ENCODE results near the gene SPCS1. TPM values are rescaled to one million over a fixed set of nuclear protein-coding genes. Genes with fewer than 3 reads are reported as not detected.
A peak's percentile ranks its signal among the peaks of the same experiment; 100 is the strongest.

The SPCS1 gene
- total and polyA plus RNA-seq, 9 of the 15 experiments (the other 6 are each of a cell fraction or from before 2014, with no cell fraction given): 73.9 to 567 (median 127) TPM

DNA sequence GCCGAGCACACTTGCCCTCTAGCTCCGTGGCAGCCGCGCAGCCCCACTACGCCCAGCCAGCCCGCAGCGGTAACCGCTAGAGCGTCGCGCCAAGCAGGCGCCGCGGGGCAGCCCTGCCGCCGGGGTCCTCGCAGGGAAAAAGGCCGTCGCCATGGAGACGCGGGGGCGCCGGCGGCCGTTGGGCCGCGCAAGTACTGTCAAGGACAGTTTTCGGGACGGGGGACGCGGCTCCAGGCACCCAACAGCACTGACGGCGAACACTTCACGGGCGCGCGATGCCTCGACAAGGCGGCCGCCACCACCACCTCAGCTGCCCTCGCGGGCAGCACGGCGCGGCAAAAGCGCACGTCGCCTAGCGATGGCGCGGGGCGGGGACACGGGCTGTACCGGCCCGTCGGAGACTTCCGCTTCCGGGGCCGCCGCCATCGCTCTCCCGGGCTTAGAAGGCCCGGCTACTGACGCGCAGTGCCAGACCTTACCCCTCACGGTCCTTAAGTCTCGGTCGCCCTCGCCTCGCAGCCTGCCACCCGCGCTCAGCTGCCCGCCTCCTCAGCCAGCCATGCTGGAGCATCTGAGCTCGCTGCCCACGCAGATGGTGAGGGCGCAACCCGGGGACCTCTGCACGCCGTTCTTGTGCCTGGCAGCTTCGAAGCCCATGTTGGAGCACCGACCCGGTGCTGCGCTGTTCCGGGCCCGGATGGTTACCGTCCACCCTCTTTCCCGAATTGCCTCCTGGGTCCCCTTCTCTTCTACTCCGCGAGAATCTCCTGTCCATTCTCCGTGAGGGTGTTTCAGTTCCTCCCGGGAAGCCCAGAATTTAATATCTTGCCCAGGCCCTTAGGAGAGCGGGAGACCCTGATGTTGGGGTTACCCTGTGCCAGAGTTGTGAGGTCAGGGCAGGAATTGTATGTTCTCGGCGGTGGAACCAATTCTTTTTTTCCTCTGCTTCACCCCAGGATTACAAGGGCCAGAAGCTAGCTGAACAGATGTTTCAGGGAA lies at the start of gene SPCS1, which contains the start of gene GLT8D1 (continued):
- no peak for TF ChIP-seq ZNF253 (CRISPR knock-in tag; conservative IDR thresholded peaks at IDR 0.05)
- no peak for TF ChIP-seq CBX8 (IDR thresholded peaks at IDR 0.05; ENCODE audit: borderline replicate concordance, extremely low read depth, low read depth, low read length, poor library complexity, severe bottlenecking)
- TF ChIP-seq HNRNPLL (IDR thresholded peaks at IDR 0.05; ENCODE audit: low read depth, low read length, poor library complexity, severe bottlenecking): peak; percentile 25
- TF ChIP-seq PHB2 (IDR thresholded peaks at IDR 0.05; ENCODE audit: low read depth): no peak
- TF ChIP-seq, protein P1, sequence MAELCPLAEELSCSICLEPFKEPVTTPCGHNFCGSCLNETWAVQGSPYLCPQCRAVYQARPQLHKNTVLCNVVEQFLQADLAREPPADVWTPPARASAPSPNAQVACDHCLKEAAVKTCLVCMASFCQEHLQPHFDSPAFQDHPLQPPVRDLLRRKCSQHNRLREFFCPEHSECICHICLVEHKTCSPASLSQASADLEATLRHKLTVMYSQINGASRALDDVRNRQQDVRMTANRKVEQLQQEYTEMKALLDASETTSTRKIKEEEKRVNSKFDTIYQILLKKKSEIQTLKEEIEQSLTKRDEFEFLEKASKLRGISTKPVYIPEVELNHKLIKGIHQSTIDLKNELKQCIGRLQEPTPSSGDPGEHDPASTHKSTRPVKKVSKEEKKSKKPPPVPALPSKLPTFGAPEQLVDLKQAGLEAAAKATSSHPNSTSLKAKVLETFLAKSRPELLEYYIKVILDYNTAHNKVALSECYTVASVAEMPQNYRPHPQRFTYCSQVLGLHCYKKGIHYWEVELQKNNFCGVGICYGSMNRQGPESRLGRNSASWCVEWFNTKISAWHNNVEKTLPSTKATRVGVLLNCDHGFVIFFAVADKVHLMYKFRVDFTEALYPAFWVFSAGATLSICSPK (IDR thresholded peaks at IDR 0.05; ENCODE audit: borderline replicate concordance): no peak
- no peak for TF ChIP-seq EZH2 (IDR thresholded peaks at IDR 0.05; ENCODE audit: borderline replicate concordance, low read depth, low read length)
- no peak for TF ChIP-seq THAP12 (CRISPR knock-in tag; IDR thresholded peaks at IDR 0.05)
- TF ChIP-seq ZNF174 (CRISPR knock-in tag; IDR thresholded peaks at IDR 0.05): no peak
- TF ChIP-seq, protein P2, sequence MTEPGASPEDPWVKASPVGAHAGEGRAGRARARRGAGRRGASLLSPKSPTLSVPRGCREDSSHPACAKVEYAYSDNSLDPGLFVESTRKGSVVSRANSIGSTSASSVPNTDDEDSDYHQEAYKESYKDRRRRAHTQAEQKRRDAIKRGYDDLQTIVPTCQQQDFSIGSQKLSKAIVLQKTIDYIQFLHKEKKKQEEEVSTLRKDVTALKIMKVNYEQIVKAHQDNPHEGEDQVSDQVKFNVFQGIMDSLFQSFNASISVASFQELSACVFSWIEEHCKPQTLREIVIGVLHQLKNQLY (CRISPR knock-in tag; conservative IDR thresholded peaks at IDR 0.05): no peak
- TF ChIP-seq DNMT1 (IDR thresholded peaks at IDR 0.05): no peak
- no peak for TF ChIP-seq ZNF696 (CRISPR knock-in tag; conservative IDR thresholded peaks at IDR 0.05)
- TF ChIP-seq CEBPB (tag; IDR thresholded peaks at IDR 0.05): no peak
- TF ChIP-seq ZNF764 (CRISPR knock-in tag; IDR thresholded peaks at IDR 0.05; ENCODE audit: low read depth): no peak
- 0 out of 2 replicates have a peak, but pooled peaks have one; percentile 48 for TF ChIP-seq ZNF766 (CRISPR knock-in tag; conservative IDR thresholded peaks at IDR 0.05)
- TF ChIP-seq ZNF12 (CRISPR knock-in tag; IDR thresholded peaks at IDR 0.05): no peak
- no peak for TF ChIP-seq ZNF384 (IDR thresholded peaks at IDR 0.05; ENCODE audit: low read depth, low read length)
- TF ChIP-seq HDGF (IDR thresholded peaks at IDR 0.05): no peak
- no peak for TF ChIP-seq ARHGAP35 (IDR thresholded peaks at IDR 0.05; ENCODE audit: partially characterized antibody)
- no peak for TF ChIP-seq SMARCC2 (IDR thresholded peaks at IDR 0.05; ENCODE audit: low read depth)
- TF ChIP-seq, protein P3, sequence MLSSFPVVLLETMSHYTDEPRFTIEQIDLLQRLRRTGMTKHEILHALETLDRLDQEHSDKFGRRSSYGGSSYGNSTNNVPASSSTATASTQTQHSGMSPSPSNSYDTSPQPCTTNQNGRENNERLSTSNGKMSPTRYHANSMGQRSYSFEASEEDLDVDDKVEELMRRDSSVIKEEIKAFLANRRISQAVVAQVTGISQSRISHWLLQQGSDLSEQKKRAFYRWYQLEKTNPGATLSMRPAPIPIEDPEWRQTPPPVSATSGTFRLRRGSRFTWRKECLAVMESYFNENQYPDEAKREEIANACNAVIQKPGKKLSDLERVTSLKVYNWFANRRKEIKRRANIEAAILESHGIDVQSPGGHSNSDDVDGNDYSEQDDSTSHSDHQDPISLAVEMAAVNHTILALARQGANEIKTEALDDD (IDR thresholded peaks at IDR 0.05): no peak
- TF ChIP-seq ZNF282 (CRISPR knock-in tag; IDR thresholded peaks at IDR 0.05): no peak

Measured in K562 (cell line).